Hepatocyte (in vitro differentiated cells): ENCODE results near the gene SHMT2.

Experiments used
- CTCF ChIP-seq: fragments of 200-600 bp; sonication (generic); IDR thresholded peaks from 2 replicates; pipeline ENCODE4 v1.5.1; 2016; ENCODE audit warnings: antibody characterized with exemption, mild to moderate bottlenecking; ENCODE audit not compliant: poor library complexity
- EZH2 ChIP-seq: fragments of 200-600 bp; sonication (generic); IDR thresholded peaks from 2 replicates; pipeline ENCODE4 v1.6.1; 2016; ENCODE audit warnings: antibody characterized with exemption, mild to moderate bottlenecking, borderline replicate concordance
- EZH2phosphoT487 ChIP-seq: fragments of 200-600 bp; sonication (generic); IDR thresholded peaks from one replicate; pipeline ENCODE4 v1.6.1; 2018; ENCODE audit warnings: antibody characterized with exemption, mild to moderate bottlenecking, low read depth, moderate library complexity; ENCODE audit not compliant: unreplicated experiment, severe bottlenecking

- no peak for TF ChIP-seq CTCF
- TF ChIP-seq EZH2phosphoT487, result no peak
- TF ChIP-seq EZH2, result no peak
Observed at GRCh38 chr12:57270966-57271470, 41.5 kb downstream of the SHMT2 start.
